ENCODE measurements around the gene RGS7.

RGS7 gene

DNA sequence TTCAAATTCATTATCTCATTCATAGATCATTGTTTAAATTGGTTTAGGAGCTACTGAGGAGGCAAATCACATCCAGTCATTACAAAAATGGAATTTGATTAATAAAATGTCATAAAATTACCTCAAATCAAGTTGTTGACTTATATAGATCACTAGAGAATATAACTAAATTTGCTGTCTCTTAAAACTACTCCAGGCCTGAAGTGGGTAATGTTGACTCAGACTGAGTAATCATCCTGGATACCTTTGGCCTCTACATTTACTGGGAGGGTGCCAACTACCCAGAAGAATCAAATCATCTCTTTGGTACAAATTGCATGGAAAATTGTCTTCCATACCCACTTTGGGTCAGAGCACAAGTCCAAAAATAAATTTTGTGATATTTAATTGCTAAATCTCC lies 553.9 kb downstream of the RGS7 start:
- Histone ChIP-seq H2AK5ac (ENCODE audit: low read depth, low read length) (no peak overlapping the region), H2AFZ (ENCODE audit: low read length) (no peak overlapping the region), H3K4me2 (ENCODE audit: insufficient read depth, low read length, poor library complexity, severe bottlenecking) (no peak overlapping the region), H3K4ac (ENCODE audit: low read length) (no peak overlapping the region), H4K8ac (ENCODE audit: low read depth, low read length) (no peak overlapping the region), H3K4me3 (ENCODE audit: low read length in 2 of 2) (no peak overlapping the region), H3K79me1 (ENCODE audit: low read depth, low read length) (no peaks in the 10 kb centered on the region), H2BK15ac (ENCODE audit: low read length) (no peak overlapping the region), H3K18ac (ENCODE audit: low read length) (no peak overlapping the region), H3K36me3 (replicated peaks in 1 of 2; ENCODE audit: control insufficient read depth in 2 of 2, insufficient read depth in 2 of 2, low read length in 2 of 2) (no peaks in the 10 kb centered on the region), H2BK12ac (ENCODE audit: low read length) (no peak overlapping the region), H3K23ac (ENCODE audit: low read depth, low read length, poor library complexity) (no peak overlapping the region), H2BK5ac (ENCODE audit: low read length) (no peak overlapping the region), H3K9me3 (replicated peaks in 1 of 2; ENCODE audit: control insufficient read depth in 2 of 2, insufficient read depth in 1 of 2, low read depth in 1 of 2, low read length in 2 of 2) (no peaks in the 10 kb centered on the region), H2BK120ac (ENCODE audit: low read depth, low read length) (no peak overlapping the region), H3K9ac (ENCODE audit: low read depth, low read length, poor library complexity) (no peak overlapping the region), H3K4me1 (ENCODE audit: control insufficient read depth in 2 of 2, insufficient read depth in 1 of 2, low read depth in 1 of 2, low read length in 2 of 2) (no peaks in the 10 kb centered on the region), H3K27me3 (ENCODE audit: control insufficient read depth in 3 of 3, insufficient read depth in 3 of 3, low read depth in 1 of 3, low read length in 3 of 3) (no peaks in the 10 kb centered on the region), H3K14ac (ENCODE audit: low read length) (no peak overlapping the region), H4K91ac (ENCODE audit: low read depth, low read length, poor library complexity) (no peak overlapping the region), H3K27ac (replicated peaks; ENCODE audit: low read length) (no peak overlapping the region)
- no peak for DNase-seq (ENCODE audit: low spot score)

DNA sequence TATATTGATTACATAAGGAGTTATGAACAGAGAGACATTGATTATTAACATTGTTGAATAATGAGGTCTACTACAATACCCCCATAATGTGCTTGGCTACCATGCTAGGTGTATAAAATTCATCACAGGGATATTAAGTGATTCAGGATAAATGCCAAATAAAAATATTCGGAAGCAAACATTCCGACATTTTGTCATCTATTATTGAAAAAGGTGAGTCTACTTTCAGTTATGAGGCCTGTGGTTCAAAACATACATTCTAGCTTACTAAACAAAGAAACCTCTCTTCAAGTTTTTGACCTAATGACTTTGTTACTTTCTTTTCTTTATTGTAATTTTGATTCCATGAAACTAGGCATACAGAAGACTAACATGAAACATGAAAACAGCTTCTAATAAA lies 554.7 kb downstream of the RGS7 start:
- no CpG with 5 or more reads among the region's 2 CpGs for WGBS, 2 donors (ENCODE audit: extremely low coverage in 2 of 2, insufficient read length in 2 of 2, insufficient replicate concordance in 1 of 2)
- Histone ChIP-seq H2BK120ac (ENCODE audit: low read depth, low read length) (no peak overlapping the region), H2AFZ (ENCODE audit: low read length) (no peak overlapping the region), H3K4me2 (ENCODE audit: insufficient read depth, low read length, poor library complexity, severe bottlenecking) (no peak overlapping the region), H2BK12ac (ENCODE audit: low read length) (no peak overlapping the region), H3K9me3 (replicated peaks in 1 of 2; ENCODE audit: control insufficient read depth in 2 of 2, insufficient read depth in 1 of 2, low read depth in 1 of 2, low read length in 2 of 2) (no peaks in the 10 kb centered on the region), H3K79me1 (ENCODE audit: low read depth, low read length) (no peaks in the 10 kb centered on the region), H3K14ac (ENCODE audit: low read length) (no peak overlapping the region), H2BK5ac (ENCODE audit: low read length) (no peak overlapping the region), H3K36me3 (replicated peaks in 1 of 2; ENCODE audit: control insufficient read depth in 2 of 2, insufficient read depth in 2 of 2, low read length in 2 of 2) (no peaks in the 10 kb centered on the region), H3K18ac (ENCODE audit: low read length) (no peak overlapping the region), H3K23ac (ENCODE audit: low read depth, low read length, poor library complexity) (no peak overlapping the region), H3K27me3 (ENCODE audit: control insufficient read depth in 3 of 3, insufficient read depth in 3 of 3, low read depth in 1 of 3, low read length in 3 of 3) (no peaks in the 10 kb centered on the region), H2AK5ac (ENCODE audit: low read depth, low read length) (no peak overlapping the region), H3K4ac (ENCODE audit: low read length) (no peak overlapping the region), H3K9ac (ENCODE audit: low read depth, low read length, poor library complexity) (no peak overlapping the region), H2BK15ac (ENCODE audit: low read length) (no peak overlapping the region), H3K4me1 (ENCODE audit: control insufficient read depth in 2 of 2, insufficient read depth in 1 of 2, low read depth in 1 of 2, low read length in 2 of 2) (no peaks in the 10 kb centered on the region), H4K91ac (ENCODE audit: low read depth, low read length, poor library complexity) (no peak overlapping the region), H4K8ac (ENCODE audit: low read depth, low read length) (no peak overlapping the region), H3K27ac (replicated peaks; ENCODE audit: low read length) (no peak overlapping the region), H3K4me3 (ENCODE audit: low read length in 2 of 2) (no peak overlapping the region)
- DNase-seq (ENCODE audit: low spot score): no peak

DNA sequence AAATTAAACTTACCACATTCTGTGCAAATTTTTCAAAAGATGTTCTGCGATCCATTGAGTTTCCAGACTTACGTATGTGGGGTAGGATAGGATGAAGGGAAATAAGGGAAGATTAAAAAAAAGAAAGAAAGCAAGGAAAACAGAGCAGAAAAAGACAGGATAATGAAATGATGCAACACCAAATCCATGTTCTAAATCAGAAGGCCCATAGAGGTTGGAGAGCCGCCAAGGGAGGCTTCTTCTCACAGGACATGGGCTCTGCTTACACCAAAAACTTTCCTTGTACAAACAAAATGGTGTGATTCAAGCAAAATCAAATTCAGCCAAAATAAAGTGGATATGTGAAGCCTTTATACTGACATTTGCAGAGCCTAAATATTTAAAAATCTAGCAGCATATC lies 555.6 kb downstream of the RGS7 start:
- Histone ChIP-seq H3K4ac (ENCODE audit: low read length) (no peak overlapping the region), H2BK5ac (ENCODE audit: low read length) (no peak overlapping the region), H3K4me2 (ENCODE audit: insufficient read depth, low read length, poor library complexity, severe bottlenecking) (no peak overlapping the region), H2AK5ac (ENCODE audit: low read depth, low read length) (no peak overlapping the region), H3K9ac (ENCODE audit: low read depth, low read length, poor library complexity) (no peak overlapping the region), H3K27me3 (ENCODE audit: control insufficient read depth in 3 of 3, insufficient read depth in 3 of 3, low read depth in 1 of 3, low read length in 3 of 3) (no peaks in the 10 kb centered on the region), H3K36me3 (replicated peaks in 1 of 2; ENCODE audit: control insufficient read depth in 2 of 2, insufficient read depth in 2 of 2, low read length in 2 of 2) (no peaks in the 10 kb centered on the region), H2BK120ac (ENCODE audit: low read depth, low read length) (no peak overlapping the region), H3K14ac (ENCODE audit: low read length) (no peak overlapping the region), H3K18ac (ENCODE audit: low read length) (no peak overlapping the region), H2AFZ (ENCODE audit: low read length) (no peak overlapping the region), H3K79me1 (ENCODE audit: low read depth, low read length) (no peaks in the 10 kb centered on the region), H4K91ac (ENCODE audit: low read depth, low read length, poor library complexity) (no peak overlapping the region), H3K27ac (replicated peaks; ENCODE audit: low read length) (no peak overlapping the region), H3K23ac (ENCODE audit: low read depth, low read length, poor library complexity) (no peak overlapping the region), H2BK15ac (ENCODE audit: low read length) (no peak overlapping the region), H4K8ac (ENCODE audit: low read depth, low read length) (no peak overlapping the region), H2BK12ac (ENCODE audit: low read length) (no peak overlapping the region), H3K4me3 (ENCODE audit: low read length in 2 of 2) (no peak overlapping the region), H3K9me3 (replicated peaks in 1 of 2; ENCODE audit: control insufficient read depth in 2 of 2, insufficient read depth in 1 of 2, low read depth in 1 of 2, low read length in 2 of 2) (no peaks in the 10 kb centered on the region), H3K4me1 (ENCODE audit: control insufficient read depth in 2 of 2, insufficient read depth in 1 of 2, low read depth in 1 of 2, low read length in 2 of 2) (no peaks in the 10 kb centered on the region)
- no peak for DNase-seq (ENCODE audit: low spot score)
- no CpG with 5 or more reads among the region's 3 CpGs for WGBS, 2 donors (ENCODE audit: extremely low coverage in 2 of 2, insufficient read length in 2 of 2, insufficient replicate concordance in 1 of 2)

DNA sequence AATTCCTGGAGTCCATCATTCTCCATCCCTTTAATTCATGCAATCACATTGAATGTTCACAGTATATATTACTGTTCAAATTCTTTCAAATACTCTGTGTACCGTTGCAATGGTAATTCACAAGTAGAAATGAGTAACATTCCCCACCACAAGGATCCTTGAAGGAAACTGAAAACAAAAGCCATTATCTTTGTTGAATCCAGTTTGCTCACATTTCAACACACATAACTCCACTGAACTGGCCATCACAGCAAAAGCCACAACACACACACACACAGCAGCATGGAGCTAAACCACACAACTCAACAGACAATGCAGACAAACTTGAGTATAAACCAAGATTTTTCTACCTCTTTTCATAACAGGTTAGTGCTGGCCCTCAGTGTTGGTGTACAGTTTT lies 556.7 kb downstream of the RGS7 start:
- H3K79me1 ChIP-seq (ENCODE audit: low read depth, low read length): no peaks in the 10 kb centered on the region
- no peaks in the 10 kb centered on the region for H3K36me3 ChIP-seq (replicated peaks in 1 of 2; ENCODE audit: control insufficient read depth in 2 of 2, insufficient read depth in 2 of 2, low read length in 2 of 2)
- H2AFZ ChIP-seq (ENCODE audit: low read length): no peak overlapping the region
- no peak overlapping the region for H2AK5ac ChIP-seq (ENCODE audit: low read depth, low read length)
- DNase-seq (ENCODE audit: low spot score): no peak
- H4K91ac ChIP-seq (ENCODE audit: low read depth, low read length, poor library complexity): no peak overlapping the region
- H3K14ac ChIP-seq (ENCODE audit: low read length): no peak overlapping the region
- no peaks in the 10 kb centered on the region for H3K27me3 ChIP-seq (ENCODE audit: control insufficient read depth in 3 of 3, insufficient read depth in 3 of 3, low read depth in 1 of 3, low read length in 3 of 3)
- H2BK15ac ChIP-seq (ENCODE audit: low read length): no peak overlapping the region
- no peak overlapping the region for H3K4me2 ChIP-seq (ENCODE audit: insufficient read depth, low read length, poor library complexity, severe bottlenecking)
- no peaks in the 10 kb centered on the region for H3K4me1 ChIP-seq (ENCODE audit: control insufficient read depth in 2 of 2, insufficient read depth in 1 of 2, low read depth in 1 of 2, low read length in 2 of 2)
- no peak overlapping the region for H4K8ac ChIP-seq (ENCODE audit: low read depth, low read length)
- H3K27ac ChIP-seq (replicated peaks; ENCODE audit: low read length): no peak overlapping the region
- no peak overlapping the region for H3K9ac ChIP-seq (ENCODE audit: low read depth, low read length, poor library complexity)
- H3K9me3 ChIP-seq (replicated peaks in 1 of 2; ENCODE audit: control insufficient read depth in 2 of 2, insufficient read depth in 1 of 2, low read depth in 1 of 2, low read length in 2 of 2): no peaks in the 10 kb centered on the region
- no peak overlapping the region for H3K4ac ChIP-seq (ENCODE audit: low read length)
- no peak overlapping the region for H2BK5ac ChIP-seq (ENCODE audit: low read length)
- no CpG with 5 or more reads among the region's 1 CpG for WGBS, 2 donors (ENCODE audit: extremely low coverage in 2 of 2, insufficient read length in 2 of 2, insufficient replicate concordance in 1 of 2)
- H2BK120ac ChIP-seq (ENCODE audit: low read depth, low read length): no peak overlapping the region
- no peak overlapping the region for H3K4me3 ChIP-seq (ENCODE audit: low read length in 2 of 2)
- no peak overlapping the region for H3K23ac ChIP-seq (ENCODE audit: low read depth, low read length, poor library complexity)
- no peak overlapping the region for H3K18ac ChIP-seq (ENCODE audit: low read length)
- no peak overlapping the region for H2BK12ac ChIP-seq (ENCODE audit: low read length)
